Hepatic stellate cell (primary cell): ENCODE measurements around the gene DDX49.

Experiments
- DNase-seq: peaks from one replicate; pipeline ENCODE4 v3.0.0; 2011; ENCODE audit warnings: low spot score

The DDX49 gene, protein sequence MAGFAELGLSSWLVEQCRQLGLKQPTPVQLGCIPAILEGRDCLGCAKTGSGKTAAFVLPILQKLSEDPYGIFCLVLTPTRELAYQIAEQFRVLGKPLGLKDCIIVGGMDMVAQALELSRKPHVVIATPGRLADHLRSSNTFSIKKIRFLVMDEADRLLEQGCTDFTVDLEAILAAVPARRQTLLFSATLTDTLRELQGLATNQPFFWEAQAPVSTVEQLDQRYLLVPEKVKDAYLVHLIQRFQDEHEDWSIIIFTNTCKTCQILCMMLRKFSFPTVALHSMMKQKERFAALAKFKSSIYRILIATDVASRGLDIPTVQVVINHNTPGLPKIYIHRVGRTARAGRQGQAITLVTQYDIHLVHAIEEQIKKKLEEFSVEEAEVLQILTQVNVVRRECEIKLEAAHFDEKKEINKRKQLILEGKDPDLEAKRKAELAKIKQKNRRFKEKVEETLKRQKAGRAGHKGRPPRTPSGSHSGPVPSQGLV

DNA sequence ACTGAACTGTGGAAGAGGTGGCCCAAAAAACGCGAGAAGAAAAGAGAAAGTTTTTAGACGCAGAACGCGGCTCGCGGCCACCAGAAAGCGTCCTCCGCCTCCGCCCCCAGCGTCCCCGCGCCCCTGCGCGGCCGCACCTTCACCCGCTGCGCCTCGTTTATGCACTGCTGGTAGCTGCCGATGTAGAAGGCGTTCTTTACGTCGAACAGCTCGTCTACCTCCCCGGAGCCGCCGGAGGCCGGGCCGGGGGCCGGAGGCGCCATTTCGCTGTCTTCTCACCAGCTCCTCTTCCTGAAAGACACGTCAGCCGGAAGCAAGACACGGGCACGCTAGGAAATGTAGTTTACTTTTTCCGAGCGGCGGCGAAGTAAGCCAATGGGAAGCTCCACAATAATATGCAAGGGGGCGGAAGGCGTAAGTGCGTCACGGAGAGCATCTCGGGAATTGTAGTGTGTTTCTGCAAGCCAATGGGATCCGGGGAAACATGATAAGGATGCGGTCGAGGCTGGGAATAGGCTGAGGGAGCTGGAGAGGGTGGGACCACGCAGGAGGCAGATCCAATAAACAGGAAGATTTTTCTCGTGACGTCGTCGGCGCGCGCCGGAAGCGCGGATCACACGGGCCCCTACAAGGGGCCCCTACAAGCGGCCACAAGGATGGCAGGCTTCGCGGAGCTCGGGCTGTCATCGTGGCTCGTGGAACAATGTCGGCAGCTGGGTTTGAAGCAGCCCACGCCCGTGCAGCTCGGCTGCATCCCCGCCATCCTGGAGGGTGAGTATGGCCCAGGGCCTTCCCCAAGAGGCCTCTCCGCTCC lies at the start of gene DDX49, which contains the start of gene COPE:
TSS of gene DDX49 (plus strand) at position 630 of the 814 bp plus-strand sequence. CDS start at position 657, 27 bp downstream.
TSS of gene COPE (minus strand) at position 302 of the 814 bp plus-strand sequence. CDS start at position 263, 39 bp downstream.
- DNase-seq, result peak; percentile 100

GRCh38 chr19:18869781-18870530 lies 49.6 kb upstream of the DDX49 start:
- no peak for DNase-seq

- DNase-seq, result no peak
These were observed 48.9 kb upstream of the DDX49 start for GRCh38 chr19:18870531-18871172.

GRCh38 chr19:18871543-18871942 lies 48.0 kb upstream of the DDX49 start:
- no peak for DNase-seq

- DNase-seq, result no peak
These were observed 43.8 kb upstream of the DDX49 start for GRCh38 chr19:18875726-18876125.

DNA sequence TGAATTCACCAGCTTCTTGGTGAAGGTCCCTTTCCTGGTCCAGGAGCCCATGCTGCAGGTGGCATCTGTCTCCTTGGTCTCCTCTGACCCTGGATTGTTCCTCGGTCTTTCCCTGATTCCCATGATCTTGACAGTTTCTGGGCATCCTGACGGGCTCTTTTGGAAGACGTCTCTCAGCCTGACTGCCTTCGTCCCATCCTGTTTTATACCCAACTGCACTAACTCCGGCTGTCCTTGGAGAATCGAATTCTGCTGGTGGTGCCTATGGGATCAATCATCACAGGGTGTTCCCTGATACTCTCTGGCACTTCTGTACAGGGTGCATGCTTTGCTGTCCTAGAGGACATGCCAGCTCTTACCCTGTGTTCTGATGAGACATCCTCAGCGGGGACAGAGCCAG lies 42.6 kb upstream of the DDX49 start:
- DNase-seq, result no peak

GRCh38 chr19:18878058-18878797 lies 41.3 kb upstream of the DDX49 start:
- no peak for DNase-seq

DNA sequence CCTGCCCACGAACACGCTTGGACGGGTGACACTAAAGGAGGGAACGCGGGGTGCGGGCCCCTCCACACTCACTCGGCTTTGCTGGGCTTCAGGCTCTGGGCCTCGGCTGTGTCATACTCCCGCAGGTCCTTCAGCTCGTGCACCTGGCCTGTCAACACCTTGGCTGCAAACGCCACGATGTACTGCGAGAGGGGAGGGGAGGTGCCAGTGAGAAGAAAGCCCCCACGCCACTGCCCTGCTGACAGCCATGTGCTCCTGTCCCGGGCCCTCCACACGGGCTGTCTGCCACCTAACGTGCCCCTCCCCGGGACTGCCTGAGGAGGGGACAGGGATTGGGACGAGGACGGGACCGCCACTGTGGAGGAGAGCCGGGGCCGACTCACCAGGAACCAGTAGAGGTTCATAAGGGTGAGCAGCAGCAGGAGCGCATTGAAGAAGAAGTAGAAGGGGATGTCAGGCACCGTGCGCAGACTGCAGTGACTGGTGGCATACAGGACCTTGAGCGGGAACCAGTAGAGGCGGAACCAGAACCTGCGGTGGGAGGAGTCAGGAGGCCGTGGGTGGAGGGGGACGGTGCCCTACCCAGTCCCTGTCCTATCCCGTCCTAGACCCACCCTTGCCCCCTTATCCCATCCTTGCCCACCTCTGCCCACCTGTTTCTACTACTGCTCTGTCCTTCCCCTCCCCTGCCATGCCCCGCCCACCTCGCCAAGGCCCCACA lies 40.5 kb upstream of the DDX49 start:
- no peak for DNase-seq

DNA sequence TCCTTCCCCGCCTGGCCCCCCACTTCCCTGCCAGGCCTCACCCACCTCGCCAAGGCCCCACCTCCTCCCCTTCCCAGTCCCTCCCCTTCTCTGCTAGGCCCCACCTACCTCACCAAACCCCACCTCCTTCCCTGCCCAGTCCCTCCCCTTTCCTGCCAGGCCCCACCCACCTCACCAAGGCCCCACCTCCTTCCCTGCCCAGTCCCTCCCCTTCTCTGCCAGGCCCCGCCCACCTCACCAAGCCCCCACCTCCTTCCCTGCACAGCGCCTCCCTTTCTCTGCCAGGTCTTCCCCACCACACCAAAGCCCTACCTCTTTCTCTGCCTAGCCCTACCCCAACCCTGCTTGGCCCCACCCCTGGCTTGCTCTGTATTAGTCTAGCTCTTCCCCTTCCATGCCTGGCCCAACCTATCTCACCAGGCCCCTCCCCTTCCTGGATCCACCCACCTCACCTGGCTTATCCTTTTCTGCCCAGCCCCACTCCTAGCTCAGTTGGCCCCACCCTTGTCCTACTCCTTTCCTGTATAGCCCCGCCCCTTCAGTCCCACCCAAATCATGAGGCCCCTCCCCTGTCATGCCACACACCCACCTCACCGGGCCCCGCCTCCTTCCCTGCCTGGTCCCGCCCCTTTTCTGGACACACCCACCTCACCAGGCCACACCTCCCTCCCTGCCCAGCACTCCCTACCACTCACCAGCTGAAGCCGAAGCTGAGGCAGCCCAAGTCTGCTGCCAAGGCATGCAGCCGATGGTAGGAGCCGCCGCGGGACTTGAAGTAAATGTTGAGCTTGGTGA lies 39.7 kb upstream of the DDX49 start:
- no peak for DNase-seq

GRCh38 chr19:18881491-18881890 lies 38.0 kb upstream of the DDX49 start:
- DNase-seq, result no peak

- DNase-seq, result no peak
These were observed 35.8 kb upstream of the DDX49 start for GRCh38 chr19:18883526-18884304.

- no peak for DNase-seq
These were observed 32.5 kb upstream of the DDX49 start for GRCh38 chr19:18886972-18887371.

- DNase-seq, result no peak
These were observed 29.4 kb upstream of the DDX49 start for GRCh38 chr19:18889949-18890745.

- DNase-seq, result no peak
These were observed 25.8 kb upstream of the DDX49 start for GRCh38 chr19:18893587-18894253.

GRCh38 chr19:18894254-18895037 lies 25.1 kb upstream of the DDX49 start:
- peak; percentile 66 for DNase-seq
